K562 (cell line): ENCODE results near the gene SMIM10. TPM values are rescaled to one million over a fixed set of nuclear protein-coding genes. Genes with fewer than 3 reads are reported as not detected.

Experiments used
- ATAC-seq: fragments of 200-7000 bp; cut with Tn5 transposase; 3 replicates; pipeline ENCODE4 v1.9.1; 2020; ENCODE audit warnings: moderate library complexity
- BruUV-seq: library from RNA; stranded (reverse); fragments of 400-500 nt; replicated peaks from 2 replicates; lab custom pipeline; 2021; lab: Mats Ljungman, UMichigan
- CTCF ChIA-PET: fragments of 300-600 bp; formaldehyde crosslinking; extraction: SDS; loops from one replicate; lab custom pipeline; 2021; ENCODE audit warnings: low intra/inter-chr PET ratio; lab: Yijun Ruan, JAX
- POLR2A ChIA-PET: fragments of 300-600, 350-650 bp; sonication (Branson Sonifier 250); formaldehyde crosslinking; extraction: SDS; loops from one replicate; lab custom pipeline; 2021; ENCODE audit warnings: antibody characterized with exemption, inconsistent platforms; lab: Yijun Ruan, JAX
- DNase-seq, 4 experiments: peaks; one replicate each; pipeline versions ENCODE4 v3.0.0 to v3.0.0-alpha.2; 2011 to 2018; ENCODE audit warnings: low spot score in 3 of 4, mixed read lengths in 3 of 4; ENCODE audit errors: extremely low read depth in 1 of 4
- FAIRE-seq: peaks from 2 replicates; lab custom pipeline; 2011; peaks lifted over from hg19 to GRCh38; lab: Jason Lieb, UNC
- H2AFZ ChIP-seq: 2 replicates; pipeline ENCODE4 v1.6.0; 2011; ENCODE audit warnings: low read depth, low read length, control low read depth, inconsistent platforms
- H3K27ac ChIP-seq: fragments of 200-600 bp; 3 replicates; pipeline ENCODE4 v1.8.0; 2011; ENCODE audit warnings: low read depth, mild to moderate bottlenecking, control low read depth, inconsistent platforms, low read length, moderate library complexity, mixed read lengths; ENCODE audit errors: extremely low read depth
- H3K27me3 ChIP-seq, 2 experiments: fragments of 300-600 bp in 1 of 2; 2 replicates in 1 of 2; 3 replicates in 1 of 2; pipeline versions ENCODE4 v1.6.0 to v1.8.0; 2011; ENCODE audit warnings: inconsistent platforms in 2 of 2, low read length in 2 of 2, mild to moderate bottlenecking in 1 of 2, mixed read lengths in 1 of 2, moderate library complexity in 1 of 2; ENCODE audit not compliant: control insufficient read depth in 2 of 2, insufficient read depth in 2 of 2
- H3K36me3 ChIP-seq: fragments of 300-600 bp; 3 replicates; pipeline ENCODE4 v1.8.0; 2011; ENCODE audit warnings: mild to moderate bottlenecking, low read length, inconsistent platforms; ENCODE audit not compliant: control insufficient read depth, insufficient read depth
- H3K4me1 ChIP-seq, 2 experiments: fragments of 200-600 bp in 1 of 2; replicated peaks in 1 of 2; 2 replicates in 1 of 2; 3 replicates in 1 of 2; pipeline versions ENCODE4 v1.5.1 to v1.8.0; 2011; ENCODE audit warnings: inconsistent platforms in 2 of 2, low read length in 2 of 2, mild to moderate bottlenecking in 1 of 2, mixed read lengths in 1 of 2, moderate library complexity in 1 of 2; ENCODE audit not compliant: control insufficient read depth in 2 of 2, insufficient read depth in 2 of 2
- H3K4me2 ChIP-seq: 2 replicates; pipeline ENCODE4 v1.6.1; 2011; ENCODE audit warnings: low read length, control low read depth, inconsistent platforms, mixed read lengths; ENCODE audit not compliant: insufficient read depth
- H3K4me3 ChIP-seq: fragments of 200-600 bp; sonication (generic), shearing (Covaris generic); 2 replicates; pipeline ENCODE4 v1.5.1; 2016; ENCODE audit warnings: control low read depth, inconsistent platforms
- H3K79me2 ChIP-seq: fragments of 200-600 bp; 3 replicates; pipeline ENCODE4 v1.8.0; 2011; ENCODE audit warnings: low read length, inconsistent platforms; ENCODE audit not compliant: control insufficient read depth, insufficient read depth
- H3K9ac ChIP-seq, 2 experiments: 2 replicates each; pipeline versions ENCODE4 v1.6.0 to v1.6.1; 2011; ENCODE audit warnings: low read depth in 2 of 2, low read length in 2 of 2, control low read depth in 1 of 2, inconsistent platforms in 1 of 2, mild to moderate bottlenecking in 1 of 2, mixed read lengths in 1 of 2; ENCODE audit not compliant: insufficient read depth in 1 of 2
- H3K9me1 ChIP-seq: one replicate; pipeline ENCODE4 v1.6.0; 2011; ENCODE audit warnings: inconsistent platforms, mild to moderate bottlenecking, low read length, moderate library complexity; ENCODE audit not compliant: control insufficient read depth, insufficient read depth
- H3K9me3 ChIP-seq: replicated peaks from 2 replicates; pipeline ENCODE4 v1.5.1; 2011; ENCODE audit warnings: low read depth, low read length, inconsistent platforms; ENCODE audit not compliant: control insufficient read depth, insufficient read depth
- H4K20me1 ChIP-seq: replicated peaks from 2 replicates; pipeline ENCODE4 v1.6.1; 2011; ENCODE audit warnings: low read length, inconsistent platforms, mixed read lengths; ENCODE audit not compliant: control insufficient read depth, insufficient read depth
- CHD1 ChIP-seq: fragments of 200-600 bp; sonication (generic); IDR thresholded peaks from one replicate; pipeline ENCODE4 v1.6.1; 2012; ENCODE audit warnings: mild to moderate bottlenecking, moderate library complexity, low read length, inconsistent platforms
- POLR2H ChIP-seq: IDR thresholded peaks from 2 replicates; pipeline ENCODE4 v1.6.1; 2016; ENCODE audit warnings: missing genetic modification characterization, low read depth, mild to moderate bottlenecking, control low read depth, missing compliant biosample characterization, moderate library complexity
- STAT5A ChIP-seq: IDR thresholded peaks from 2 replicates; pipeline ENCODE4 v1.6.1; 2012; ENCODE audit warnings: low read length, inconsistent platforms, borderline replicate concordance
- TSC22D4 ChIP-seq: fragments of 450-650 bp; IDR thresholded peaks from 2 replicates; pipeline ENCODE4 v1.6.1; 2016; ENCODE audit warnings: missing genetic modification characterization, missing biosample characterization, control low read depth
- ZBTB8A ChIP-seq: fragments of 450-650 bp; IDR thresholded peaks from 2 replicates; pipeline ENCODE4 v1.6.1; 2018; ENCODE audit warnings: mild to moderate bottlenecking, moderate library complexity; ENCODE audit not compliant: partially characterized antibody
- ZNF785 ChIP-seq: fragments of 250-450 bp; sonication (Bioruptor Pico); IDR thresholded peaks from 2 replicates; pipeline ENCODE4 v1.4.0; 2020; ENCODE audit warnings: mild to moderate bottlenecking
- WGBS: fragments of 100-300 bp; shearing (Covaris generic); methylation state at CpG from one replicate; pipeline ENCODE4 v1.1.6; 2016; ENCODE audit warnings: low coverage, mixed read lengths; ENCODE audit not compliant: insufficient coverage; ENCODE audit errors: missing lambda C conversion rate; 5-methylcytosine and 5-hydroxymethylcytosine counted together
- in situ Hi-C: fragments of 300-500 bp; cut with MboI; formaldehyde crosslinking; loops from 4 replicates; pipeline ENCODE4 v1.15.0; 2018; ENCODE audit warnings: inconsistent platforms, mixed read lengths
- intact Hi-C: fragments of 100-400 bp; cut with micrococcal nuclease; formaldehyde crosslinking; loops from 2 replicates; pipeline ENCODE4 v1.14.2; 2022
- polyA plus RNA-seq, 8 experiments: library from polyadenylated mRNA; depleted of rRNA in 4 of 8; stranded (reverse) in 5 of 8; unstranded in 3 of 8; fragments of >200 nt; fragmentation: Nextera tagmentation in 2 of 8; fragmentation: Illumina TruSeq in 1 of 8; extraction: Ambion mirVana in 2 of 8; extraction: Trizol in 1 of 8; gene quantifications; 2 replicates each; pipeline versions ENCODE4 v1.2.1 to v1.2.3, GENCODE V29; 2011 to 2014; ENCODE audit warnings: inconsistent platforms in 1 of 8, missing spikeins in 1 of 8
- total RNA-seq, 7 experiments: library from RNA; depleted of rRNA in 6 of 7; stranded (reverse); fragments of >200 nt in 6 of 7; fragmentation: Illumina TruSeq in 2 of 7; extraction: Trizol in 2 of 7; gene quantifications; 2 replicates each; pipeline versions ENCODE4 v1.2.1 to v1.2.3, GENCODE V29; 2011 to 2021; ENCODE audit warnings: low replicate concordance in 1 of 7
- TF ChIP-seq, protein P1 (sequence below): fragments of 450-650 bp; IDR thresholded peaks from one replicate; pipeline ENCODE4 v1.6.1; 2018; ENCODE audit warnings: mild to moderate bottlenecking, moderate library complexity; ENCODE audit not compliant: partially characterized antibody

SMIM10 gene
- total and polyA plus RNA-seq, 9 of the 15 experiments (the other 6 are each of a cell fraction or from before 2014, with no cell fraction given), result 2.1 to 25.3 (median 16.4) TPM

DNA sequence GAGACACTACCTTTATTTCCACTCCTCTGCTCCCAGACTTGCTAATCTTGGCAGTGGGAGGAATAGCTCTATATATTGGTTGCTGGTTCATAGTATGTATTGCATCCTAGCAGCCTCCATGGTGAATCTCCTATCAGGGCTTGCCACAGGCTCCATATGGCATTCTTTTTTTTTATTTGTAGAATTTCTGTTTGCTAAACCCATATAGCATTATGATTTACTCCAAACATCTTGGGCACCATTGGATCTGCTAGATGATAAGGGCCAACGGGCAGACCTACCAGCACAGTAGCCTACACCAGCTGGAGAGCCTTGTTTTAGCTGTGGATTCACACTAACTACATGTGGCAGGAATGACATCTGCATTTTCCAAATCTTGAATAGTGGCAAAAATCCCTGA, 6.9 kb downstream of the SMIM10 start:
- DNase-seq (no peak), ATAC-seq (no peak), FAIRE-seq (no peak)
- Histone ChIP-seq H3K9ac (no peak overlapping the region), H3K9me3 (no peaks in the 10 kb centered on the region), H3K79me2 (no peaks in the 10 kb centered on the region), H3K4me1 (peaks cover 0 to 2% of the 10 kb centered on the region in 2 experiments; a peak in 3 of 5 replicates), H4K20me1 (no peaks in the 10 kb centered on the region), H3K9me1 (no peaks in the 10 kb centered on the region), H3K36me3 (no peaks in the 10 kb centered on the region), H2AFZ (no peak overlapping the region), H3K27ac (no peak overlapping the region), H3K4me2 (no peak overlapping the region), H3K27me3 (no peaks in the 10 kb centered on the region), H3K4me3 (no peak overlapping the region)
- ChIA-PET POLR2A (no interaction called here), CTCF (no interaction called here)
- TF ChIP-seq CHD1, result no peak
- no TSS peak for BruUV-seq
- intact Hi-C loops, result loop anchor here (10.0 kb wide), 1 partner anchor 513 kb away; no protein-coding TSS in a partner anchor
- in situ Hi-C loops, result no loop called here
- WGBS, result 10% methylated on average over 1 of the region's 1 CpG

DNA sequence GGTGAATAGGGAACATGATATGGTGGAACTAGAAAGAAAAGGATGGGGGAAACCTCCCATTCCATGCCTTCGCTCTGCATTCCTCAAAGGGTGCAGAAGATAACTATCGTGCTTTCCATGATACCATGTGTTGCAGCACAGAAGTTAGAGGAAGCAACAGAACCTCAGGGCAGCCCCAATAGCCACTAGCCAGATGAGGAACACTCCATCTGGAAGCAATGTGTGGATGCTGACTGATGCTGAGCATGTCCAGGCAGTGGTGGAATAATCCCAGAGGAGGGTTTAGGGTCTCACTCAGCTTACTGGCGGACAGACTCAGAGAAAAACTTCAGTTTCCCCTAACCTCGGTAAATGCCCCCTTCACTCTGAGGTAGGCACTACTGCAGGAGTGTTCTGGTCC, 7.5 kb downstream of the SMIM10 start:
- whole genome bisulfite sequencing, result 36% methylated on average over 4 of the region's 4 CpGs
- Histone ChIP-seq H4K20me1 (no peaks in the 10 kb centered on the region), H3K9me3 (no peaks in the 10 kb centered on the region), H3K79me2 (no peaks in the 10 kb centered on the region), H3K9ac (no peak overlapping the region), H3K27ac (no peak overlapping the region), H3K4me1 (peaks cover 0 to 2% of the 10 kb centered on the region in 2 experiments; a peak in 3 of 5 replicates), H3K36me3 (no peaks in the 10 kb centered on the region), H3K27me3 (no peaks in the 10 kb centered on the region), H3K4me3 (no peak overlapping the region), H3K9me1 (no peaks in the 10 kb centered on the region), H3K4me2 (no peak overlapping the region), H2AFZ (no peak overlapping the region)
- no peak for FAIRE-seq
- intact Hi-C loops, result loop anchor here (10.0 kb wide), 1 partner anchor 513 kb away; no protein-coding TSS in a partner anchor
- ChIA-PET CTCF (interaction anchor here (1.6 kb wide), 1 partner anchor 33 kb away, joined by 10 read pairs; no protein-coding TSS in a partner anchor), POLR2A (no interaction called here)
- TF ChIP-seq TSC22D4 (no peak), STAT5A (no peak), ZBTB8A (no peak), ZNF785 (CRISPR knock-in tag) (no peak), POLR2H (tag) (no peak)
- TF ChIP-seq, protein P1, sequence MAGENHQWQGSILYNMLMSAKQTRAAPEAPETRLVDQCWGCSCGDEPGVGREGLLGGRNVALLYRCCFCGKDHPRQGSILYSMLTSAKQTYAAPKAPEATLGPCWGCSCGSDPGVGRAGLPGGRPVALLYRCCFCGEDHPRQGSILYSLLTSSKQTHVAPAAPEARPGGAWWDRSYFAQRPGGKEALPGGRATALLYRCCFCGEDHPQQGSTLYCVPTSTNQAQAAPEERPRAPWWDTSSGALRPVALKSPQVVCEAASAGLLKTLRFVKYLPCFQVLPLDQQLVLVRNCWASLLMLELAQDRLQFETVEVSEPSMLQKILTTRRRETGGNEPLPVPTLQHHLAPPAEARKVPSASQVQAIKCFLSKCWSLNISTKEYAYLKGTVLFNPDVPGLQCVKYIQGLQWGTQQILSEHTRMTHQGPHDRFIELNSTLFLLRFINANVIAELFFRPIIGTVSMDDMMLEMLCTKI, result no peak
- in situ Hi-C loops, result no loop called here
- no peak for ATAC-seq
- no peak for DNase-seq
- no TSS peak for BruUV-seq
